Hepatocyte (in vitro differentiated cells): Measurements from ENCODE around the gene TMEM45A.

ENCODE experiments used
- CTCF ChIP-seq: fragments of 200-600 bp; sonication (generic); IDR thresholded peaks from 2 replicates; pipeline ENCODE4 v1.5.1; 2016; ENCODE audit warnings: antibody characterized with exemption, mild to moderate bottlenecking; ENCODE audit not compliant: poor library complexity
- EZH2 ChIP-seq: fragments of 200-600 bp; sonication (generic); IDR thresholded peaks from 2 replicates; pipeline ENCODE4 v1.6.1; 2016; ENCODE audit warnings: antibody characterized with exemption, mild to moderate bottlenecking, borderline replicate concordance
- EZH2phosphoT487 ChIP-seq: fragments of 200-600 bp; sonication (generic); IDR thresholded peaks from one replicate; pipeline ENCODE4 v1.6.1; 2018; ENCODE audit warnings: antibody characterized with exemption, mild to moderate bottlenecking, low read depth, moderate library complexity; ENCODE audit not compliant: unreplicated experiment, severe bottlenecking

DNA sequence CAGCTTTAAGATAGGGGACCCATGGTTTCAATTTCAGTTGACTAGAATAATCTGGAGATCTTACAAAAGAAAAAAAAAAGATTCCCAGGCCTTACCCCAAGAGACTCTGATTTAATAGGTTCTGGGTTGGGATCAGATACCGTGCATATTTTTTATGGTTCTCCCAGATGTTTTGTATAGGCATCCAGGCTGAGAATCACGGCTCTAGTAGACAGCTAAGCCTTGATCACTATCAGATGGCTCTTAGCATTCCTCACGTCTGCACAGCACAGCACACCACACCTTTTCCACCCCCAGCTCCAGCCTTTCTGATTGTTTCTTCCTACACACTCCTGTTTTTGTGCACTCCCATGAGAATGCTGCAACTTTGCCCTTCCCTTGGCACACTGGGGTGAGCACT, 40.8 kb downstream of the TMEM45A start:
- TF ChIP-seq EZH2phosphoT487 (no peak), CTCF (no peak), EZH2 (no peak)
